Left ventricle myocardium superior (tissue), 1 donor: Measurements from ENCODE around the gene TDRD12. TPM values are rescaled to one million over a fixed set of nuclear protein-coding genes. Genes with fewer than 3 reads are reported as not detected.
A peak's percentile ranks its signal among the peaks of the same experiment; 100 is the strongest.
"Not testable (repeated sequence)": the region's sequence is repeated elsewhere in the genome, so short reads cannot be mapped to it uniquely, and the experiment has no call there.

ENCODE experiments used
- ATAC-seq: fragments of 200-7000 bp; cut with Tn5 transposase; one replicate; pipeline ENCODE4 v1.9.1; 2020; ENCODE audit warnings: mild to moderate bottlenecking, moderate library complexity
- DNase-seq: peaks from one replicate; pipeline ENCODE4 v3.0.0-alpha.2; 2020
- intact Hi-C: fragments of 100-400 bp; cut with micrococcal nuclease; formaldehyde crosslinking; loops from one replicate; pipeline ENCODE4 v1.11.0; 2022
- total RNA-seq: library from RNA; stranded (reverse); fragmentation: NEBNext Ultra II Directional; extraction: Animal tissue kit (Norgen Biotek cat#: 25700); gene quantifications from one replicate; pipeline ENCODE4 v1.2.1, GENCODE V29; 2021
- donor health status: DM: no; HTN: yes; CAD: no; lungs with severe emphysema.

TDRD12 gene
- total RNA-seq, 1 donor from 2014 or later = not detected

- intact Hi-C loops = no loop called here
- ATAC-seq (peak; percentile 97), DNase-seq (peak; percentile 94)
Measured at GRCh38 chr19:32691291-32691951, 28.1 kb upstream of the TDRD12 start, which contains the start of gene NUDT19. Gene NUDT19 (plus strand): TSS chr19:32691821. CDS start chr19:32691961, 140 bp downstream.

GRCh38 chr19:32691952-32692726, 27.4 kb upstream of the TDRD12 start:
- ATAC-seq (peak; percentile 77), DNase-seq (peak; percentile 81)
- intact Hi-C loops = no loop called here

GRCh38 chr19:32692727-32693061, 26.9 kb upstream of the TDRD12 start:
- intact Hi-C loops = no loop called here
- DNase-seq (no peak), ATAC-seq (no peak)

- ATAC-seq, intact Hi-C loops, DNase-seq: not testable (repeated sequence)
Measured at GRCh38 chr19:32693151-32694108, 26.1 kb upstream of the TDRD12 start.

- intact Hi-C loops, ATAC-seq: not testable (repeated sequence)
Measured at GRCh38 chr19:32694316-32694715, 25.3 kb upstream of the TDRD12 start.

GRCh38 chr19:32694851-32695250, 24.7 kb upstream of the TDRD12 start:
- intact Hi-C loops, DNase-seq, ATAC-seq: not testable (repeated sequence)

More at GRCh38 chr19:32694316-32694715, 25.3 kb upstream of the TDRD12 start:
- not testable (repeated sequence) for DNase-seq

- DNase-seq, intact Hi-C loops: not testable (repeated sequence)
Measured at GRCh38 chr19:32695506-32695905, 24.1 kb upstream of the TDRD12 start.

GRCh38 chr19:32696771-32697170, 22.8 kb upstream of the TDRD12 start:
- ATAC-seq, DNase-seq, intact Hi-C loops: not testable (repeated sequence)

More at GRCh38 chr19:32695506-32695905, 24.1 kb upstream of the TDRD12 start:
- not testable (repeated sequence) for ATAC-seq

- ATAC-seq, DNase-seq, intact Hi-C loops: not testable (repeated sequence)
Measured at GRCh38 chr19:32700129-32700528, 19.4 kb upstream of the TDRD12 start.

- intact Hi-C loops = no loop called here
- DNase-seq (no peak), ATAC-seq (no peak)
Measured at GRCh38 chr19:32702010-32702409, 17.6 kb upstream of the TDRD12 start.

- DNase-seq, intact Hi-C loops, ATAC-seq: not testable (repeated sequence)
Measured at GRCh38 chr19:32704006-32704405, 15.6 kb upstream of the TDRD12 start.

- intact Hi-C loops = no loop called here
- DNase-seq (no peak), ATAC-seq (no peak)
Measured at GRCh38 chr19:32708457-32708856, 11.1 kb upstream of the TDRD12 start.

- DNase-seq (no peak), ATAC-seq (no peak)
- intact Hi-C loops = no loop called here
Measured at GRCh38 chr19:32709032-32709431, 10.5 kb upstream of the TDRD12 start.

- ATAC-seq = no peak
- intact Hi-C loops = no loop called here
Measured at GRCh38 chr19:32711747-32712146, 7.8 kb upstream of the TDRD12 start.

GRCh38 chr19:32716203-32716602, 3.4 kb upstream of the TDRD12 start:
- ATAC-seq = not testable (repeated sequence)

More at GRCh38 chr19:32711747-32712146, 7.8 kb upstream of the TDRD12 start:
- no peak for DNase-seq

GRCh38 chr19:32717496-32717895, 2.1 kb upstream of the TDRD12 start:
- ATAC-seq (peak; percentile 33), DNase-seq (no peak)
- intact Hi-C loops = no loop called here

More at GRCh38 chr19:32716203-32716602, 3.4 kb upstream of the TDRD12 start:
- intact Hi-C loops, DNase-seq: not testable (repeated sequence)

GRCh38 chr19:32718286-32718685, 1.3 kb upstream of the TDRD12 start:
- ATAC-seq = no peak
- intact Hi-C loops = no loop called here
- no peak for DNase-seq

- DNase-seq (no peak), ATAC-seq (no peak)
- intact Hi-C loops = no loop called here
Measured at GRCh38 chr19:32720216-32720935, 809 bp downstream of the TDRD12 start.

GRCh38 chr19:32720936-32721250, 1.3 kb downstream of the TDRD12 start:
- intact Hi-C loops = no loop called here
- ATAC-seq = no peak
- no peak for DNase-seq
